A549 (cell line): Measurements from ENCODE around the gene RPH3AL. TPM values are rescaled to one million over a fixed set of nuclear protein-coding genes. Genes with fewer than 3 reads are reported as not detected.

Source experiments
- ATAC-seq, 2 experiments: fragments of 200-7000 bp in 1 of 2; fragments of >200 bp in 1 of 2; cut with Nextera tagmentation in 1 of 2; cut with Tn5 transposase in 1 of 2; 3 replicates each; pipeline versions ENCODE4 v1.8.0 to v1.9.1; 2018 to 2020; ENCODE audit warnings: mild to moderate bottlenecking in 1 of 2, moderate library complexity in 1 of 2
- CTCF ChIA-PET: fragments of 300-600 bp; sonication (Branson Sonifier 250); formaldehyde crosslinking; extraction: SDS; loops from one replicate; lab custom pipeline; 2021; ENCODE audit warnings: antibody characterized with exemption, inconsistent platforms; lab: Yijun Ruan, JAX
- POLR2A ChIA-PET: fragments of 350-600 bp; formaldehyde crosslinking; extraction: SDS; loops from one replicate; lab custom pipeline; 2021; ENCODE audit warnings: antibody characterized with exemption, inconsistent platforms; lab: Yijun Ruan, JAX
- DNase-seq, 2 experiments: peaks; one replicate each; pipeline versions ENCODE4 v3.0.0 to v3.0.0-alpha.2; 2011 to 2016; ENCODE audit warnings: low read depth in 1 of 2, low spot score in 1 of 2
- FAIRE-seq: peaks from 2 replicates; lab custom pipeline; 2011; peaks lifted over from hg19 to GRCh38; lab: Jason Lieb, UNC
- H3K27ac ChIP-seq, 2 experiments: fragments of >200 bp; sonication (Bioruptor Twin); formaldehyde crosslinking; 3 replicates each; pipeline ENCODE4 v1.5.1; 2016 to 2017
- H3K4me1 ChIP-seq: fragments of >200 bp; sonication (Bioruptor Twin); formaldehyde crosslinking; 3 replicates; pipeline ENCODE4 v1.6.1; 2016
- H3K4me2 ChIP-seq: fragments of >200 bp; sonication (Bioruptor Twin); formaldehyde crosslinking; 3 replicates; pipeline ENCODE4 v1.6.1; 2016
- H3K4me3 ChIP-seq: fragments of >200 bp; sonication (Bioruptor Twin); formaldehyde crosslinking; 3 replicates; pipeline ENCODE4 v1.5.1; 2016
- H3K9me3 ChIP-seq: fragments of >200 bp; sonication (Bioruptor Twin); formaldehyde crosslinking; 3 replicates; pipeline ENCODE4 v1.6.1; 2016
- ATOH8 ChIP-seq: fragments of 250-450 bp; sonication (Bioruptor Pico); IDR thresholded peaks from 2 replicates; pipeline ENCODE4 v1.5.0; 2020; ENCODE audit warnings: low read depth, mild to moderate bottlenecking, moderate library complexity
- BCL3 ChIP-seq: fragments of >200 bp; sonication (Bioruptor Twin); formaldehyde crosslinking; IDR thresholded peaks from 3 replicates; pipeline ENCODE4 v1.6.1; 2016
- BHLHE40 ChIP-seq: IDR thresholded peaks from 2 replicates; pipeline ENCODE4 v1.6.1; 2012; ENCODE audit warnings: low read depth, low read length, inconsistent platforms
- CHD4 ChIP-seq: fragments of 200-600 bp; sonication (generic); IDR thresholded peaks from 2 replicates; pipeline ENCODE4 v1.6.1; 2016; ENCODE audit warnings: antibody characterized with exemption, mild to moderate bottlenecking, borderline replicate concordance
- E2F6 ChIP-seq: IDR thresholded peaks from 2 replicates; pipeline ENCODE4 v1.6.1; 2012; ENCODE audit warnings: low read depth, borderline replicate concordance
- EHF ChIP-seq: fragments of 250-450 bp; sonication (Bioruptor Pico); IDR thresholded peaks from 2 replicates; pipeline ENCODE4 v1.5.0; 2020; ENCODE audit warnings: mild to moderate bottlenecking
- ELK1 ChIP-seq: fragments of 150-350 bp; IDR thresholded peaks from 2 replicates; pipeline ENCODE4 v1.6.1; 2014; ENCODE audit warnings: low read depth, mild to moderate bottlenecking, low read length
- FOSB ChIP-seq: fragments of 250-450 bp; sonication (Bioruptor Pico); IDR thresholded peaks from 2 replicates; pipeline ENCODE4 v1.5.0; 2020; ENCODE audit warnings: mild to moderate bottlenecking, moderate library complexity
- GATA3 ChIP-seq: IDR thresholded peaks from 2 replicates; pipeline ENCODE4 v1.6.1; 2012; ENCODE audit warnings: borderline replicate concordance
- HDAC2 ChIP-seq: fragments of 200-600 bp; sonication (generic); IDR thresholded peaks from 2 replicates; pipeline ENCODE4 v1.6.1; 2016
- HMGXB4 ChIP-seq: fragments of 250-450 bp; sonication (Bioruptor Pico); IDR thresholded peaks from 2 replicates; pipeline ENCODE4 v1.5.0; 2021; ENCODE audit warnings: mild to moderate bottlenecking, moderate library complexity, borderline replicate concordance
- HOXA7 ChIP-seq: fragments of 250-450 bp; sonication (Bioruptor Pico); IDR thresholded peaks from 2 replicates; pipeline ENCODE4 v1.5.0; 2020; ENCODE audit warnings: mild to moderate bottlenecking, moderate library complexity
- HOXB5 ChIP-seq: fragments of 250-450 bp; sonication (Bioruptor Pico); IDR thresholded peaks from 2 replicates; pipeline ENCODE4 v1.5.0; 2020; ENCODE audit warnings: mild to moderate bottlenecking, moderate library complexity
- JUN ChIP-seq, 2 experiments: fragments of >200 bp; sonication (Bioruptor Twin); formaldehyde crosslinking; IDR thresholded peaks; 2 replicates in 1 of 2; 3 replicates in 1 of 2; pipeline ENCODE4 v1.6.1; 2016 to 2017
- JUNB ChIP-seq: fragments of >200 bp; sonication (Bioruptor Twin); formaldehyde crosslinking; IDR thresholded peaks from 2 replicates; pipeline ENCODE4 v1.6.1; 2016
- KDM1A ChIP-seq: fragments of 200-600 bp; sonication (generic); IDR thresholded peaks from 2 replicates; pipeline ENCODE4 v1.6.1; 2016; ENCODE audit warnings: low read depth, mild to moderate bottlenecking
- NPAS2 ChIP-seq: fragments of 250-450 bp; sonication (Bioruptor Pico); IDR thresholded peaks from 2 replicates; pipeline ENCODE4 v1.8.0; 2022; ENCODE audit warnings: mild to moderate bottlenecking, moderate library complexity, borderline replicate concordance
- RARB ChIP-seq: fragments of 250-450 bp; sonication (Bioruptor Pico); IDR thresholded peaks from 2 replicates; pipeline ENCODE4 v1.8.0; 2021; ENCODE audit warnings: mild to moderate bottlenecking, moderate library complexity
- RCOR1 ChIP-seq: fragments of 150-350 bp; IDR thresholded peaks from 2 replicates; pipeline ENCODE4 v1.6.1; 2014; ENCODE audit warnings: antibody characterized with exemption, low read length, low read depth
- RFX5 ChIP-seq: fragments of 450-650 bp; IDR thresholded peaks from 2 replicates; pipeline ENCODE4 v1.7.1; 2014; ENCODE audit warnings: antibody characterized with exemption, mild to moderate bottlenecking, moderate library complexity
- SREBF2 ChIP-seq: fragments of 450-650 bp; IDR thresholded peaks from 2 replicates; pipeline ENCODE4 v1.6.1; 2014; ENCODE audit warnings: mild to moderate bottlenecking, moderate library complexity
- TFCP2L1 ChIP-seq: fragments of 250-450 bp; sonication (Bioruptor Pico); IDR thresholded peaks from 2 replicates; pipeline ENCODE4 v1.5.0; 2021; ENCODE audit warnings: mild to moderate bottlenecking
- ZFP36 ChIP-seq: fragments of 450-650 bp; IDR thresholded peaks from 2 replicates; pipeline ENCODE4 v1.6.1; 2014; ENCODE audit warnings: borderline replicate concordance; ENCODE audit not compliant: partially characterized antibody
- ZNF302 ChIP-seq: fragments of 250-450 bp; sonication (Bioruptor Pico); IDR thresholded peaks from 2 replicates; pipeline ENCODE4 v1.9.0; 2021; ENCODE audit warnings: inconsistent platforms, mild to moderate bottlenecking, moderate library complexity
- ZSCAN20 ChIP-seq: fragments of 250-450 bp; sonication (Bioruptor Pico); IDR thresholded peaks from 2 replicates; pipeline ENCODE4 v1.8.0; 2022; ENCODE audit warnings: mild to moderate bottlenecking, moderate library complexity
- WGBS: methylation state at CpG from one replicate; pipeline ENCODE4 v1.1.6; 2017; ENCODE audit errors: missing lambda C conversion rate; 5-methylcytosine and 5-hydroxymethylcytosine counted together
- polyA plus RNA-seq, 4 experiments: library from polyadenylated mRNA; depleted of rRNA in 3 of 4; stranded (reverse); fragments of >200 nt; fragmentation: RNase III in 1 of 4; extraction: RNeasy Plus Mini Kit Qiagen cat#74134 plus additional on column Dnase treatment in 1 of 4; gene quantifications; 2 replicates in 3 of 4; 3 replicates in 1 of 4; pipeline ENCODE4 v1.2.3, GENCODE V29; 2011 to 2017
- TF ChIP-seq, protein P1 (sequence below): IDR thresholded peaks from 2 replicates; pipeline ENCODE4 v1.6.1; 2012

The RPH3AL gene
- polyA plus RNA-seq, 2 of the 4 experiments (the other 2 are of a cell fraction) = 23.3 to 31.1 TPM

- CTCF ChIA-PET = interaction anchor here (2.1 kb wide), 2 partner anchors 13 kb away, joined by 4 to 7 read pairs; no protein-coding TSS in a partner anchor
- ATAC-seq = no peak
- WGBS = 93% methylated on average over 24 of the region's 24 CpGs
- no peak overlapping the region for H3K4me3 ChIP-seq
- H3K4me1 ChIP-seq = no peaks in the 10 kb centered on the region
- no peak for DNase-seq
- no peak for FAIRE-seq
- H3K9me3 ChIP-seq = no peaks in the 10 kb centered on the region
- POLR2A ChIA-PET = no interaction called here
- H3K27ac ChIP-seq = no peak overlapping the region
- TF ChIP-seq TFCP2L1 (CRISPR knock-in tag) (no peak), KDM1A (no peak), JUNB (no peak), HOXA7 (CRISPR knock-in tag) (no peak), EHF (no peak), HDAC2 (no peak), GATA3 (no peak), RCOR1 (no peak), JUN (IDR thresholded peaks at IDR 0.05) (no peak), CHD4 (no peak), ZSCAN20 (CRISPR knock-in tag) (no peak)
- no peak overlapping the region for H3K4me2 ChIP-seq
Observed at GRCh38 chr17:263773-264172, 88.8 kb downstream of the RPH3AL start.

DNA sequence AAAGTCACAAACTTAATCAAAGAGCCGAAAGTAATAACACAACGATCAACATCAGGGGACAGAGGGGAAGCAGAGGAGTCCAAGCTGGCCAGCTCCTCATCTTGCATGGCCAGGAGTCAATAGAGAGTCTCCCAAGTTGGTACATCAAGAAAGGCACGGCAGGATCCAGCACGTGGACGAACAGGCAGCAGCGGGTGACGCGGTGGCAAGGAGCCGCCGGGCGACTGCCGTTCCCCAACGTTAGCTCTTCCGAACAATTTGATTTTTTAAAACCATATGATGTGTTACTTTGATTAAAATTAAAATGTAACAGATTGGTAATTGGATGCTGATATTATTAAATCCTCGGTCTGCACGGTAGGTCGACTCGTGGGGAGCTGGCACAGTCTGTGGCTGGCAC, 89.3 kb downstream of the RPH3AL start:
- Histone ChIP-seq H3K4me1 (no peaks in the 10 kb centered on the region), H3K9me3 (no peaks in the 10 kb centered on the region), H3K27ac (no peak overlapping the region), H3K4me3 (no peak overlapping the region), H3K4me2 (no peak overlapping the region)
- FAIRE-seq (no peak), ATAC-seq (no peak), DNase-seq (no peak)
- 92% methylated on average over 18 of the region's 18 CpGs for WGBS
- ChIA-PET POLR2A (no interaction called here), CTCF (interaction anchor here (0.7 to 2.1 kb wide), 3 partner anchors 13 to 29 kb away, joined by 3 to 7 read pairs (median 4); no protein-coding TSS in a partner anchor)
- TF ChIP-seq JUN (IDR thresholded peaks at IDR 0.05) (no peak), BHLHE40 (no peak), ZNF302 (CRISPR knock-in tag) (no peak), TFCP2L1 (CRISPR knock-in tag) (no peak), FOSB (no peak), RFX5 (no peak), ELK1 (no peak), NPAS2 (CRISPR knock-in tag) (no peak), ZFP36 (no peak), JUNB (no peak), BCL3 (no peak), HMGXB4 (CRISPR knock-in tag) (no peak), ATOH8 (no peak), HOXB5 (no peak), RARB (CRISPR knock-in tag) (no peak), SREBF2 (no peak), EHF (no peak), E2F6 (no peak)
- TF ChIP-seq, protein P1, sequence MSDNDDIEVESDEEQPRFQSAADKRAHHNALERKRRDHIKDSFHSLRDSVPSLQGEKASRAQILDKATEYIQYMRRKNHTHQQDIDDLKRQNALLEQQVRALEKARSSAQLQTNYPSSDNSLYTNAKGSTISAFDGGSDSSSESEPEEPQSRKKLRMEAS = no peak
